ENCODE data around the gene STX18.

GRCh38 chr4:4377732-4378460 lies 164.0 kb downstream of the STX18 start:
- TF ChIP-seq CTCF (IDR thresholded peaks at IDR 0.05): no peak
- no peak for TF ChIP-seq EP300 (IDR thresholded peaks at IDR 0.05)
- no peak for TF ChIP-seq POLR2A (IDR thresholded peaks at IDR 0.05)
- TF ChIP-seq POLR2AphosphoS5 (IDR thresholded peaks at IDR 0.05): no peak
